GM10248 (cell line): Measurements from ENCODE around the gene RUNX2.

Source experiments
- CTCF ChIA-PET: fragments of 300-600 bp; sonication (Branson Sonifier 250); formaldehyde crosslinking; extraction: SDS; loops from one replicate; lab custom pipeline; 2021; ENCODE audit warnings: antibody characterized with exemption; lab: Yijun Ruan, JAX
- POLR2A ChIA-PET: fragments of 350-650 bp; sonication (Branson Sonifier 250); formaldehyde crosslinking; extraction: SDS; loops from one replicate; lab custom pipeline; 2020; ENCODE audit warnings: antibody characterized with exemption; lab: Yijun Ruan, JAX
- DNase-seq: peaks from one replicate; pipeline ENCODE4 v3.0.0; 2012; ENCODE audit errors: extremely low spot score
- CTCF ChIP-seq: IDR thresholded peaks from 2 replicates; pipeline ENCODE4 v1.5.1; 2012; ENCODE audit warnings: mild to moderate bottlenecking, low read depth; ENCODE audit errors: extremely low read depth, missing control alignments, control extremely low read depth

RUNX2 gene

DNA sequence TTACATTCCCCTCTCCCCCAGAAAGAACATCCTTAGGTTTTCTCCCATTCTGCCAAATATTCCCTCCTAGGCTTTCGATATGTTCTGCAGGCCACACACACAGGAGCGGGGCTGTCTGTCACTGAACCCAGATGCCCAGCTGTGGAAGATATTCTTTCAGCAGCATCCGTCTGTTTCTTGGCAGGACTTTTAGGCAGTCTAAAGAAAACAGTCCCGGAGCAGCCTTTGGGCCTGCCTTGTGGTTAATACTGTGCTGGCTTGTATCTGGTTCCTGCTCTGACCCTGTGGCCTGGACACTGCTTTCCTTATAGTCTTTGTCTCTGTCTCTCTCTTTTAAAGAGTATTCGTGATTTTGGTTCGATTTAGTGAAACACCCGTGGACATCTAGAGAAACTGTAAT, 144.3 kb downstream of the RUNX2 start:
- no peak for DNase-seq
- POLR2A ChIA-PET, result no interaction called here
- CTCF ChIA-PET, result no interaction called here
- no peak for TF ChIP-seq CTCF

GRCh38 chr6:45473121-45473993, 145.2 kb downstream of the RUNX2 start:
- CTCF ChIA-PET, result no interaction called here
- no peak for TF ChIP-seq CTCF
- DNase-seq, result no peak
- POLR2A ChIA-PET, result no interaction called here

- no peak for DNase-seq
- TF ChIP-seq CTCF, result no peak
- POLR2A ChIA-PET, result no interaction called here
- CTCF ChIA-PET, result no interaction called here
Measured at GRCh38 chr6:45474376-45474775, 146.2 kb downstream of the RUNX2 start.

DNA sequence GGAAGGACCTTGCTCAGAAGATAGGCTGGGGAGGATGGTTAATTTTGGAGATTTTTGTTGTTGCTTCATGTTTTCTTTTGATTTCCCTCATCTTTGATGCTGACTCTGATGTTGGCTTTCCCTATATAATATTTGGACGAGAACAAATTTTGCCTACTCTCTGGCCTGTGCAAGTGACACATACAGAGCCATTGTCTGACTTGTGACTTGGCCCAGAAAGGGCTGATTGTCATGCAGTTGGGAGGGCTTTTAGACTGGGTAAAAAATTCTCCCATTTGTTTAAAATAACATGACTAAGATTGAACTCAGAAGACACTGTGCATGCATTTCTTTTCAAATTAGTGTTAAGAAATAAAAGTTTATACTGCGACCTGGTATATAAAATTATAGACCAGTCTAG, 148.2 kb downstream of the RUNX2 start:
- ChIA-PET POLR2A (no interaction called here), CTCF (no interaction called here)
- no peak for DNase-seq
- no peak for TF ChIP-seq CTCF

- CTCF ChIA-PET, result no interaction called here
- POLR2A ChIA-PET, result no interaction called here
Measured at GRCh38 chr6:45477278-45477677, 149.1 kb downstream of the RUNX2 start.

GRCh38 chr6:45477790-45478189, 149.7 kb downstream of the RUNX2 start:
- ChIA-PET POLR2A (no interaction called here), CTCF (interaction anchor here (1.3 kb wide), 1 partner anchor 8 kb away, joined by 3 read pairs; no protein-coding TSS in a partner anchor)
- no peak for DNase-seq
- no peak for TF ChIP-seq CTCF

More at GRCh38 chr6:45477278-45477677, 149.1 kb downstream of the RUNX2 start:
- DNase-seq, result no peak
- no peak for TF ChIP-seq CTCF

GRCh38 chr6:45478240-45478639, 150.1 kb downstream of the RUNX2 start:
- CTCF ChIA-PET, result interaction anchor here (1.3 kb wide), 1 partner anchor 8 kb away, joined by 3 read pairs; no protein-coding TSS in a partner anchor
- no peak for TF ChIP-seq CTCF
- DNase-seq, result no peak
- POLR2A ChIA-PET, result no interaction called here
